Tibial nerve (tissue), 4 donors: ENCODE results near the gene CLDN1. TPM values are rescaled to one million over a fixed set of nuclear protein-coding genes. Genes with fewer than 3 reads are reported as not detected.

ENCODE experiments used
- DNase-seq, 2 donors: peaks; one replicate each; pipeline ENCODE4 v3.0.0-alpha.2; 2019; ENCODE audit warnings: low spot score in 2 of 2
- H3K27ac ChIP-seq, 4 donors: fragments of 200-600 bp; sonication (generic) in 3 of 4; one replicate each; pipeline ENCODE4 v1.5.1; 2017 to 2019; ENCODE audit warnings: mild to moderate bottlenecking in 1 of 4
- H3K27me3 ChIP-seq, 2 donors: fragments of 200-600 bp; sonication (generic) in 1 of 2; one replicate each; pipeline versions ENCODE4 v1.5.1 to v1.6.0; 2017 to 2019
- H3K36me3 ChIP-seq, 3 donors: fragments of 200-600 bp; sonication (generic); one replicate each; pipeline ENCODE4 v1.5.1; 2018 to 2019
- H3K4me1 ChIP-seq, 4 donors: fragments of 200-600 bp; sonication (generic) in 3 of 4; one replicate each; pipeline ENCODE4 v1.5.1; 2017 to 2019
- H3K4me3 ChIP-seq, 4 donors: fragments of 200-600 bp; sonication (generic) in 3 of 4; one replicate each; pipeline ENCODE4 v1.5.1; 2017 to 2019; ENCODE audit warnings: mild to moderate bottlenecking in 1 of 4, moderate library complexity in 1 of 4
- H3K9me3 ChIP-seq, 4 donors: fragments of 200-600 bp; sonication (generic) in 3 of 4; one replicate each; pipeline ENCODE4 v1.5.1; 2017 to 2019
- EP300 ChIP-seq, 2 donors: sonication (generic); formaldehyde crosslinking; IDR thresholded peaks; one replicate each; pipeline ENCODE4 v1.6.1; 2017; ENCODE audit warnings: antibody characterized with exemption in 2 of 2, mild to moderate bottlenecking in 1 of 2
- POLR2A ChIP-seq, 2 donors: fragments of 450-650 bp; IDR thresholded peaks; one replicate each; pipeline ENCODE4 v1.6.1; 2017; ENCODE audit warnings: antibody characterized with exemption in 2 of 2, mild to moderate bottlenecking in 2 of 2, moderate library complexity in 2 of 2
- WGBS, 2 donors: methylation state at CpG; one replicate each; pipeline ENCODE4 v1.1.5; 2018; 5-methylcytosine and 5-hydroxymethylcytosine counted together
- total RNA-seq, 4 donors: library from RNA; depleted of rRNA; stranded (reverse); fragments of >200 nt; gene quantifications; one replicate each; pipeline ENCODE4 v1.1.0, GENCODE V29; 2016
- TF ChIP-seq, protein P1 (sequence below), 5 experiments: fragments of 200-600 bp in 3 of 5; fragments of 450-650 bp in 2 of 5; sonication (generic) in 3 of 5; IDR thresholded peaks; one replicate each; pipeline ENCODE4 v1.5.1; 2016 to 2019; ENCODE audit warnings: antibody characterized with exemption in 5 of 5, mild to moderate bottlenecking in 3 of 5, moderate library complexity in 2 of 5

Gene CLDN1
- total RNA-seq, 4 donors from 2014 or later, result 74.7 to 208 (median 133) TPM

DNA sequence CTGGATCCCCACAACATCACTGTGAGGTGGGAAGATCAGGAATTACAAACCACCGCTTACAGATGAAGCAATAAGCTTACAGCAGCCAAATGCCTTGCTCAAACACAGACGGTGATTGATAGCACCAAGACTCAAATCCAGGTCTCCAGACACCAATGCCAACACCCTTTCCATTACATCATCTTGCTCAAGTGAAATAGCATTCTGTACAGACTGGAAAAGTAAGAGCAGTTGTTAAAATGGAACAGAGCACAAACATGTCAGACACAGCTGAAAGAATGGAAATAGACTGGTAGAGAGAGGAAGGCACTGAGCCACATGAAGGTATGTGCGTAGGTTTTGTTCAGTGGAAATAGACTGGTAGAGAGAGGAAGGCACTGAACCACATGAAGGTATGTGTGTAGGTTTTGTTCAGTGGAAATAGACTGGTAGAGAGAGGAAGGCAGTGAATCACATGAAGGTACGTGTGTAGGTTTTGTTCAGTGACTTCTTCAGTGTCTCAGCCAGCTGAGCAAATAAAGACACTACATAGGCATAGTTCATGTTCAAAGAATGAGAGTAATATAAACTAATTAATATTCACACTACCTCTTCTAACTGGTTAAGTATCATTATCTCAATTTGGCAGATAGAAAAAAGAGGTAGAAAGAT, 15.6 kb downstream of the CLDN1 start:
- peak in 1 of 2 donors; percentile 87 for TF ChIP-seq EP300 (IDR thresholded peaks at IDR 0.05)
- TF ChIP-seq, protein P1, sequence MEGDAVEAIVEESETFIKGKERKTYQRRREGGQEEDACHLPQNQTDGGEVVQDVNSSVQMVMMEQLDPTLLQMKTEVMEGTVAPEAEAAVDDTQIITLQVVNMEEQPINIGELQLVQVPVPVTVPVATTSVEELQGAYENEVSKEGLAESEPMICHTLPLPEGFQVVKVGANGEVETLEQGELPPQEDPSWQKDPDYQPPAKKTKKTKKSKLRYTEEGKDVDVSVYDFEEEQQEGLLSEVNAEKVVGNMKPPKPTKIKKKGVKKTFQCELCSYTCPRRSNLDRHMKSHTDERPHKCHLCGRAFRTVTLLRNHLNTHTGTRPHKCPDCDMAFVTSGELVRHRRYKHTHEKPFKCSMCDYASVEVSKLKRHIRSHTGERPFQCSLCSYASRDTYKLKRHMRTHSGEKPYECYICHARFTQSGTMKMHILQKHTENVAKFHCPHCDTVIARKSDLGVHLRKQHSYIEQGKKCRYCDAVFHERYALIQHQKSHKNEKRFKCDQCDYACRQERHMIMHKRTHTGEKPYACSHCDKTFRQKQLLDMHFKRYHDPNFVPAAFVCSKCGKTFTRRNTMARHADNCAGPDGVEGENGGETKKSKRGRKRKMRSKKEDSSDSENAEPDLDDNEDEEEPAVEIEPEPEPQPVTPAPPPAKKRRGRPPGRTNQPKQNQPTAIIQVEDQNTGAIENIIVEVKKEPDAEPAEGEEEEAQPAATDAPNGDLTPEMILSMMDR (IDR thresholded peaks at IDR 0.05), result no peak
- no peak for TF ChIP-seq POLR2A (IDR thresholded peaks at IDR 0.05)
- DNase-seq, result peak in 1 of 2 donors; percentile 67
- no peaks in the 10 kb centered on the region for H3K36me3 ChIP-seq
- peak overlapping the region in 2 of 4 donors; percentile 33 to 51 for H3K27ac ChIP-seq
- H3K4me1 ChIP-seq, result peaks cover 0 to 9% (median 3%) of the 10 kb centered on the region in 4 donors
- H3K27me3 ChIP-seq, result no peaks in the 10 kb centered on the region
- H3K4me3 ChIP-seq, result no peak overlapping the region
- no peaks in the 10 kb centered on the region for H3K9me3 ChIP-seq
- WGBS, 2 donors, result 66 to 70% methylated on average over 4 of the region's 4 CpGs

DNA sequence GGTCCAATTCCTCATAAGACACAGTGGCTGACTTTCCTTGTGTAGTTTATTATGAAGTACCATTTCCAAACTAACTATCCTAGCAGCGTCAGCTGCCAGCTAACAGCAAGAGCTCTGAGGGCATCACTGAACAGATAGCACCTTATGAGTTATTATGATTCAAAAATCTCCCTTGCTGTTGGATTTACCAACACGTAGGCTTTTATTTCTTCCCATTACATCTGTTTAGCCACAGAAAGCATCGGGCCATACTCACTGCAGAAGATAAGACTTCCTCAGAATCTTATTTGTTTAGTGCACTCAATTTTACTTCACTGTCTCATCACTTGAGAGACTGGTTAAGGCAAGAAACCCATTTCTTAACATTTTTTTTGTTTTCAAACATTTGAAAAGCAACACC, 16.2 kb downstream of the CLDN1 start:
- H3K4me1 ChIP-seq, result peaks cover 0 to 9% (median 3%) of the 10 kb centered on the region in 4 donors
- no peaks in the 10 kb centered on the region for H3K9me3 ChIP-seq
- H3K36me3 ChIP-seq, result no peaks in the 10 kb centered on the region
- DNase-seq, result no peak
- WGBS, 2 donors, result 60 to 64% methylated on average over 3 of the region's 3 CpGs
- no peak overlapping the region for H3K4me3 ChIP-seq
- H3K27ac ChIP-seq, result no peak overlapping the region
- no peaks in the 10 kb centered on the region for H3K27me3 ChIP-seq
- TF ChIP-seq, protein P1 (IDR thresholded peaks at IDR 0.05), result no peak
- no peak for TF ChIP-seq POLR2A (IDR thresholded peaks at IDR 0.05)
- no peak for TF ChIP-seq EP300 (IDR thresholded peaks at IDR 0.05)

DNA sequence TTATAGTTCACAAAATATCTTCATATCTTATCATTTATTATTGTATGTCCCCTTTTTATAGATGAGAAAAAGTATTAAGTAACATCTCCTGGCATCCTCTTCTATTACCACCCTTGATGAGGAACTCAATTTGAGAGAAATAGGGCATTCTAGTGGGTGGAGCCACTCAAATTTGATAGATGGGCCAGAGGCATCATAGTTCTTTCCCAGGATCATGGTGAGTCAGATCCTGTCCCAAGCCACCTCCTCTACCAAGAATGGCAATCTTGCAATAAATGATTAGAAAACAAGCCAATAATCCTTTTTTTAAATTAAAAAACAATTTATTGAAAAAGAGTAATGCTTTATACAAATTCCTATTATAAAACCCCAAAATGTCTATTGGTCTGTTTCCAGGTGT, 16.8 kb downstream of the CLDN1 start:
- DNase-seq, result no peak
- no peaks in the 10 kb centered on the region for H3K27me3 ChIP-seq
- H3K27ac ChIP-seq, result no peak overlapping the region
- peaks cover 0 to 9% (median 3%) of the 10 kb centered on the region in 4 donors for H3K4me1 ChIP-seq
- TF ChIP-seq POLR2A (IDR thresholded peaks at IDR 0.05) (no peak), EP300 (IDR thresholded peaks at IDR 0.05) (no peak)
- TF ChIP-seq, protein P1 (IDR thresholded peaks at IDR 0.05), result no peak
- no peak overlapping the region for H3K4me3 ChIP-seq
- H3K9me3 ChIP-seq, result no peaks in the 10 kb centered on the region
- H3K36me3 ChIP-seq, result no peaks in the 10 kb centered on the region

DNA sequence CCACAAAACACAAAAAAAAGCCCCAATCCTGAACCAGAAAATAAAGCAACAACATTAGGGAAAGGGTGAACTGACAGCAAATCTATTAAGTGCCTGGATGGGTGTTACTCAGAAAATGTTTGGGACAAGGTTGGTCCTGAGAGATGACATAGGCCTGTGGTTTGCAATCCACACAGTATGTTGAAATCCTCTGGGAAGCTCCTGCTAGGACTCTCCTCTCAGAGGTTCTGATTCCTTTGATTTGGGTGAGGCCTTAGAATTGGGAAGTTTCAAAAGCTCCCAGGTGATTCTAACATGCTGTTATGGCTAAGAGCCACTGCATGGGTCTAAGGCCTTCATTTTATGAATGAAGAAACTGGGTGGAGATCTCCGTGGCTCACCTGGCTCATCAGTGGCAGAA, 18.4 kb downstream of the CLDN1 start:
- no peak for DNase-seq
- Histone ChIP-seq H3K27ac (no peak overlapping the region), H3K4me3 (no peak overlapping the region), H3K9me3 (no peaks in the 10 kb centered on the region), H3K36me3 (no peaks in the 10 kb centered on the region), H3K4me1 (peaks cover 0 to 8% (median 3%) of the 10 kb centered on the region in 4 donors), H3K27me3 (no peaks in the 10 kb centered on the region)
- TF ChIP-seq POLR2A (IDR thresholded peaks at IDR 0.05) (no peak), EP300 (IDR thresholded peaks at IDR 0.05) (no peak)
- TF ChIP-seq, protein P1 (IDR thresholded peaks at IDR 0.05), result no peak
- 64 to 82% methylated on average over 1 of the region's 1 CpG for WGBS, 2 donors

DNA sequence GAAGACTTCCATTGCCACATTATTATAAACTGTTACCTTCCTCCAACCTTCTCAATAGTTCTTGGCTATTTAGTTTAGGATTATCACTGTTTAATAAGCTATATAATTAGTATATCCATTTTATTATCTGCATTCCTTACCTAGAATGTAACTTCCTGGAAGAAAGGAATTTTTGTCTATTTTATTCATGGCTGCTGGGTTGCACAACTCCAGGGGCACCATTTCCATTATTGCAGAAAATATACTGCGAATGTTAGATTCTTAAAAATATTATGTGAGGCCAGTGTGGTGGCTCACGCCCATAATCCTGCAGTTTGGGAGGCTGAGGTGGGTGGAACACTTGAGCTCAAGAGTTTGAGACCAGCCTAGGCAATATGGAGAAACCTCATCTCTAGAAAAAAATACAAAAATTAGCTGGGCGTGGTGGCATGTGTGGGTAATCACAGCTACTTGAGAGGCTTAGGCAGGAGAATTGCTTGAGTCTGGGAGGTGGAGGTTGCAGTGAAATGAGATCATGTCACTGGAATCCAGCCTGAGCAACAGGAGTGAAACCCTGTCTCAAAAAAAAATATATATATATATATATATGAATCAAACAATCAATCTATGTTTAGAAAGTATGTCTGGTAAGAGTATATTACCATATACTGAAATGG, 19.9 kb downstream of the CLDN1 start:
- WGBS, 2 donors, result 88 to 93% methylated on average over 3 of the region's 3 CpGs
- no peaks in the 10 kb centered on the region for H3K27me3 ChIP-seq
- H3K36me3 ChIP-seq, result no peaks in the 10 kb centered on the region
- H3K4me3 ChIP-seq, result no peak overlapping the region
- H3K9me3 ChIP-seq, result no peaks in the 10 kb centered on the region
- H3K4me1 ChIP-seq, result peaks cover 0 to 6% (median 3%) of the 10 kb centered on the region in 4 donors
- no peak for DNase-seq
- TF ChIP-seq, protein P1 (IDR thresholded peaks at IDR 0.05), result no peak
- TF ChIP-seq POLR2A (IDR thresholded peaks at IDR 0.05), result no peak
- no peak for TF ChIP-seq EP300 (IDR thresholded peaks at IDR 0.05)
- H3K27ac ChIP-seq, result no peak overlapping the region
